GM10266 (cell line): ENCODE measurements around the gene MATN3.
"Not testable (repeated sequence)": the region's sequence is repeated elsewhere in the genome, so short reads cannot be mapped to it uniquely, and the experiment has no call there.

Experiments
- DNase-seq: peaks from one replicate; pipeline ENCODE4 v3.0.0; 2012; ENCODE audit errors: extremely low spot score
- CTCF ChIP-seq: IDR thresholded peaks from 2 replicates; pipeline ENCODE4 v1.5.1; 2012; ENCODE audit warnings: mild to moderate bottlenecking, low read depth; ENCODE audit not compliant: control insufficient read depth, insufficient read depth; ENCODE audit errors: missing control alignments

MATN3 gene

DNA sequence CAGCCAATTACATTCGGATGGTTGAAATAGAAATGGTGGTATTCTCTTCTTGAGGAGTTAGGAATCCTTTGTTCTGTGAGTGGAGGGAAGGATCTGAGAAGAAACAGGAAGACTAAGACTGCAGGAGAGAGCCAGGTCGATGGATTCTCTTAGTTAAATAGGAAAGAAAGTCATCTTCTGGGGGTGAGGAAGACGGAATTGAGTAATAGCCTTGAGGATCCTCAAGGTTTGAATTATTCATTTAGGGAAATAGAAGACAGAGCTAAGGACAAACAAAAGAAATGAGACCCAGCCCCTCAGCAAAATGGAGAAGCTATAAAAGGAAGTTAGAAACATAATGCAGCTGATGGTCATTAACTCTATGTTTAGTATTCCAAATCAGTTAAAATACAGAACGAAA lies 37.2 kb upstream of the MATN3 start:
- TF ChIP-seq CTCF = no peak
- no peak for DNase-seq

- TF ChIP-seq CTCF = no peak
Observed at GRCh38 chr2:20048488-20049448, 36.3 kb upstream of the MATN3 start.

DNA sequence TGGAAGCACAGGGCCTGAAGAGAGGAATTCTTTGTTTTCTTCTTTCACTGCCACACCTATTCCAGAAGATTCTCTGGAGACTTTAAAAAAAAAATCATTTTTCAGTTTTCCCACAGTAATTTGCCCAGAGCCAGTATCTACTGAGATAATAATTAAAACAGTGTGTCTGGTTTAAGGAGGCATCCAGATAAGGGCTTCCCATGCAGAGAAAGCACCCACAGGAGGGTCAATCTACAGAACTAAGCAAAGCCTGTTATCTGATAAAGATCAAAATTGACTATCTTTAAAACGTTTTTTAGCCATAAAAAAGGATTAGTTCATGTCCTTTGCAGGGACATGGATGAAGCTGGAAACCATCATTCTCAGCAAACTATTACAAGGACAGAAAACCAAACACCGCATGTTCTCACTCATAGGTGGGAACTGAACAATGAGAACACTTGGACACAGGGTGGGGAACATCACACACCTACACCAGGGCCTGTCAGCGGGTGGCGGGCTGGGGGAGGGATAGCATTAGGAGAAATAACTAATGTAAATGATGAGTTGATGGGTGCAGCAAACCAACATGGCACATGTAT lies 33.3 kb upstream of the MATN3 start:
- not testable (repeated sequence) for DNase-seq

More at GRCh38 chr2:20048488-20049448, 36.3 kb upstream of the MATN3 start:
- DNase-seq = no peak

DNA sequence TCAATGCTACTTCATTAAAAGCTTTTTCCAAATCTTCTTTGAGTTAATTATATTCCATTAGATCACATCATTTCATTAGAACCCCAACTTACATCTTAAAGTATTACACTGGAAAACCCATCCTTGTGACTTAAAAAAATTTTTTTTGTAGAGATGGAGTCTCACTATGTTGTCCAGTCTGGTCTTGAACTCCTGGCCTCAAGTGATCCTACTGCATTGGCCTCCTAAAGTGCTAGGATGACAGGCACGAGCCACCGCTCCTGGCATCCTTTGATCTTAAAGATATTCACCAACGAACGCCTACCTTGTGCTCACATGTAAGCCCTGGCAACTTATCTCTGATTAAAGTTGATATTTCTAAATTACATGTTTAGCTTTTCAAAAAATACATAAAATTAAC lies 32.3 kb upstream of the MATN3 start:
- DNase-seq = no peak
- TF ChIP-seq CTCF = no peak

DNA sequence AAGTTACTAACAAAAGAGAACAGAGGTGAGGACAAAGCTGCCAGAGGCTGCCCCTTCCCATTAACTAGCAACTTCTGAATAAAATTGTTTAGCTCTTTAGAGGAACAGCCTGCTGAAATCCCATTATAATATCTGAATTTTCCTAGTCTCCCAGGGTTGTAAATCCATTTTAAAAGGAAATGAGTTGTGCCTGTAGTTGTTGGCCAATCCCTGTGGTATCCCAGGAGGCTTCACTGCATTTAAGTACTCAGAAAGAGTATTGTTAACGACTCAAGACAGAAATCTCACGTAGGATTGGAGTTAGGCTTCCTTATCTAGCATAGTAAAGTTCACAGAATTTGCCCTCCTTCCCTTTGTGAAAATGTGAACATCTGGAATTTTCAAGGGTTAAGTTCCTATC lies 30.1 kb upstream of the MATN3 start:
- no peak for DNase-seq
- TF ChIP-seq CTCF = no peak

- no peak for DNase-seq
- no peak for TF ChIP-seq CTCF
Observed at GRCh38 chr2:20040489-20041172, 28.2 kb upstream of the MATN3 start.

- no peak for DNase-seq
- TF ChIP-seq CTCF = no peak
Observed at GRCh38 chr2:20037660-20038059, 25.2 kb upstream of the MATN3 start.
